Measurements from ENCODE around the gene USP6. TPM values are rescaled to one million over a fixed set of nuclear protein-coding genes. Genes with fewer than 3 reads are reported as not detected.

USP6 gene
- total and polyA plus RNA-seq, 10 of the 15 experiments (the other 5 are each of a cell fraction or from before 2014, with no cell fraction given), result under 0.01 to 0.39 (median 0.10) TPM; not detected in 2

DNA sequence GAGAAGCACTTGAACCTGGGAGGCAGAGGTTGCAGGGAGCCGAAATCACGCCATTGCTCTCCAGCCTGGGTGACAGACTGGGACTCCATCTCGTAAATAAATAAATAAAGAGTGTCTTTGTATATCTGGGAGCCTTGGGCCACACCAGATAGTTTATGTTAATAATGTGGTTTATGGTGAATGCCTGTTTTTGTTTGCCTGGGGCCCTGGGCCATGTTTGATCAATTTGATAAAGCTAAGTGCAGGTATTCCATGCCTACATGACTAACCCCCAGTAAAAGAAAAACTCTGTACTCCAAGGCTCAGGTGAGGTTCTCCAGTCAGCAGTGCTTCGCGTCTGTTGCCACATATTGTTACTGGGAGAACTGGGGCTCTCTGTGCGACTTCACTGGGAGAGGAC lies 103.7 kb downstream of the USP6 start:
- CTCF ChIA-PET, result no interaction called here
- DNase-seq (ENCODE audit: low read depth, low spot score) (no peak), FAIRE-seq (no peak), ATAC-seq (no peak)
- H3K27ac ChIP-seq (ENCODE audit: control insufficient read depth, insufficient read depth), result no peak overlapping the region
- RAD21 ChIA-PET (ENCODE audit: unreplicated experiment), result interaction anchor here (1.0 kb wide), 1 partner anchor 9 kb away, joined by 3 read pairs; no protein-coding TSS in a partner anchor
- H3K4me2 ChIP-seq (ENCODE audit: control insufficient read depth, insufficient read depth), result no peak overlapping the region
- intact Hi-C loops (cut with micrococcal nuclease; ENCODE audit: unreplicated experiment), result no loop called here
- WGBS (ENCODE audit: insufficient coverage, insufficient replicate concordance, low lambda C conversion rate, missing lambda C conversion rate), result 87% methylated on average over 6 of the region's 6 CpGs
- H3K4me1 ChIP-seq (ENCODE audit: control insufficient read depth, insufficient read depth, low read length), result peaks cover 35% of the 10 kb centered on the region
- H3K79me2 ChIP-seq (ENCODE audit: control insufficient read depth, insufficient read depth, low read length), result peaks cover 8% of the 10 kb centered on the region
- POLR2A ChIA-PET, result interaction anchor here (1.6 kb wide), 1 partner anchor 9 kb away, joined by 5 read pairs; no protein-coding TSS in a partner anchor
- SMC1A ChIA-PET (ENCODE audit: uncharacterized antibody, unreplicated experiment), result interaction anchor here (1.7 kb wide), 1 partner anchor 18 kb away, joined by 7 read pairs; no protein-coding TSS in a partner anchor
- TF ChIP-seq EED (IDR thresholded peaks at IDR 0.05; ENCODE audit: low read depth) (no peak), NFXL1 (IDR thresholded peaks at IDR 0.05; ENCODE audit: borderline replicate concordance) (no peak), MLLT1 (IDR thresholded peaks at IDR 0.05) (no peak), BACH1 (IDR thresholded peaks at IDR 0.05; ENCODE audit: borderline replicate concordance) (no peak), IRF4 (IDR thresholded peaks at IDR 0.05; ENCODE audit: low read depth, low read length) (no peak), TAF1 (IDR thresholded peaks at IDR 0.05; ENCODE audit: borderline replicate concordance, low read depth, low read length) (no peak), MTA2 (IDR thresholded peaks at IDR 0.05; ENCODE audit: low read depth) (no peak), BMI1 (IDR thresholded peaks at IDR 0.05; ENCODE audit: borderline replicate concordance) (no peak)
- in situ Hi-C loops (cut with MboI), result loop anchor here (25.0 kb wide), 1 partner anchor 1507 kb away; the partner anchor contains the start of gene HASPIN
- H2AFZ ChIP-seq (ENCODE audit: control insufficient read depth, low read depth, low read length), result no peak overlapping the region
- H4K20me1 ChIP-seq (ENCODE audit: control insufficient read depth, insufficient read depth), result no peaks in the 10 kb centered on the region
- H3K36me3 ChIP-seq (ENCODE audit: control insufficient read depth in 2 of 2, insufficient read depth in 2 of 2, low read length in 1 of 2), result peaks cover 0 to 36% of the 10 kb centered on the region in 2 experiments; a peak in 2 of 4 replicates
- no peak overlapping the region for H3K4me3 ChIP-seq
- TSS peak; percentile 22 for BruUV-seq (replicated peaks)
- H3K27me3 ChIP-seq (replicated peaks in 1 of 2; ENCODE audit: control insufficient read depth in 2 of 2, insufficient read depth in 2 of 2, low read length in 1 of 2), result no peaks in the 10 kb centered on the region
- H3K9ac ChIP-seq (ENCODE audit: control insufficient read depth, insufficient read depth, low read length), result no peak overlapping the region
- no peaks in the 10 kb centered on the region for H3K9me3 ChIP-seq (replicated peaks; ENCODE audit: control insufficient read depth, insufficient read depth, low read length)

All from GM12878 (cell line).